NOMO-1 treated with dmso at 0.1 percent for 144 hours (cell line): ENCODE results near the gene PLA2R1.
"Not testable (repeated sequence)": the region's sequence is repeated elsewhere in the genome, so short reads cannot be mapped to it uniquely, and the experiment has no call there.

Experiments used
- DNase-seq: peaks from one replicate; lab custom pipeline; 2025; ENCODE audit not compliant: unreplicated experiment; lab: John Stamatoyannopoulos, UW

Gene PLA2R1

GRCh38 chr2:159984034-159984433, 78.4 kb downstream of the PLA2R1 start:
- no peak for DNase-seq

DNA sequence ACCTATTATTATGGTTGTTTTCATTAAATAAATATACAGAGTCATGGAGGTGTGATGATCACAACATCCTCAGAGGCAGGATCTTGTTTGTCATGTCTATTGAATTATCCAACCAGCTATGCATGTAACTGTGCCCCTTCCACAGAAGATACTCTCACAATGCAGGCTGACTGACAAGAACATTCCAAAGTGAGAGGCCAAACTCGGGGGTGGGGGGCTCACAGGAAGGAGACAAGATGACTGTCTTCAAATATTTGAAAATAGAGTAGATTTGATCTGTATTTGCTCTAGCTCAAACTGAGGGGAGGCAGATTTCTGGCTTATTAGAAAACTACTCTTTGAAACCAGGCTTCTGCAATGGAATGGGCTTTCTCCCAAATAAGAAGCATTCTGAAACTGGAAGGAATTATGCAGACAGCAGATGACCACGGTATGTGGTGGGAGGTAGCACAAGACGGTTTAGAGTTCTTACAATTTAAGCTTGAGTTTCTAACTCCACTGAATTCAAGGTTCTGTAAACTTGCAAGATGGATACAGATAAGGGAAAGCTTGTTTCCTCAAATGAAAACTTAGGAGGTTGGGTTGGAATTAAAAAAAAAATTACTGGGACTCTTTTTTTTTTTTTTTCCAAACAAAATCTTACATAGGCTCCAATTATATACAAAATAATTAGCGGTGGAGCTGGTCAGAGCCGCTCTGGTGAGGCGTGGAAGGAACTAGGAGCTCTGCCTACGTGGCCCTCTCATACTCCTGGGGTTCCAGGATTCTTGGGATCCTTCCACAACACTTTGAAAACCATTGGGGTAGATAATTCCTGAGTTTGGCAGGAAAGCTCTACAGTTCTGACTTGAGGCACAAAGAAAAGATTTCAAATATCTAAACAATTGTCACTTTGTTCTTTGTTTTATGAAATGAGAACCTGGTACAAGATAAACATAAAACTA, 79.3 kb downstream of the PLA2R1 start:
- DNase-seq, result no peak

DNA sequence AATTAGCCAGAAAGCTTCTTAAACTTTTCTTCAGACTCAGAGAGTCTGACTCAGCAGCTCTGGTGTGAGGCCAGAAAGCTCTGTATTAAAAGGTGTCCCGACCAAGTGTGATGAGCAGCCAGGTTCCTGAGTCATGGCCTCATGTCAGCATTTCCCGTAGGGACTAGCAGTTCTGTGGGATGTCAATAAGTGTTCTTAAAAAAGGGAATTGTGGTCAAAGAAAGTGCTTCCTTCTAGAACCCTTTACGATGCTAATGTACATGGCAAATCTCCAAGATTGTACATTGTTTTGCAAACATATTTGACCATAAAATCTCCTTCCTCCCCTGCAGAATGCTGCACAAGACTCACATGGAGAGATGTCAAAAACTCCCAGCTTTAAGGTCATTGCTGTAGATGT, 80.1 kb downstream of the PLA2R1 start:
- DNase-seq, result no peak

DNA sequence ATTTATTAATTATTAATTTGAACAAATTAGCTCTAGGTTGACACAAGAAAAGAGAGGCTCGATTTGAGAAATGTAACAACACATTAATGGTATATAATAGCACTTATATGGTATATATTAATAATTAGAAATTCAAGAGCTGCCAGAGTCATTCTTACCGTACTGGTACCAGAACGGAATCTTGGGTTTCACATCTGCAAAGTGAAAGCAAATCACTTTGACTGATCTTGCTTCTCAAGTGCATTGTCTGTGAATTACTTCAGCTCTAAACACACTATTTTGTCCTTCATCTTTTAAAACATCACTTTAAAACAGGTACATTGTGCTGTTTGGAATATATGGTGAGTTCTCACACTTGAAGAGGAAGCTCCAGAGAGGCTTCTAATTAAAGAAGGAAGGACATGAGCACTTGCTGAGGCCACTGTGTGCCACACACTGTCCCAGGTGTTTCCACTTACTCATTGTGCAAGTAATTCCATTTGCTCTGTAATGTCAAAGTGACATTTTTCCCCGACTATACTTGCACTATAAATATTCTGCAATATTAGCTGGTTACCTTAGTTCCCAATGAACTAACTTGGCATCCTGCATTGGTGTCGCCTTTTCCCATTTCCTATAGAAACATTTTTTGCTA, 85.8 kb downstream of the PLA2R1 start:
- no peak for DNase-seq

- no peak for DNase-seq
Observed at GRCh38 chr2:159973325-159973724, 89.1 kb downstream of the PLA2R1 start.

DNA sequence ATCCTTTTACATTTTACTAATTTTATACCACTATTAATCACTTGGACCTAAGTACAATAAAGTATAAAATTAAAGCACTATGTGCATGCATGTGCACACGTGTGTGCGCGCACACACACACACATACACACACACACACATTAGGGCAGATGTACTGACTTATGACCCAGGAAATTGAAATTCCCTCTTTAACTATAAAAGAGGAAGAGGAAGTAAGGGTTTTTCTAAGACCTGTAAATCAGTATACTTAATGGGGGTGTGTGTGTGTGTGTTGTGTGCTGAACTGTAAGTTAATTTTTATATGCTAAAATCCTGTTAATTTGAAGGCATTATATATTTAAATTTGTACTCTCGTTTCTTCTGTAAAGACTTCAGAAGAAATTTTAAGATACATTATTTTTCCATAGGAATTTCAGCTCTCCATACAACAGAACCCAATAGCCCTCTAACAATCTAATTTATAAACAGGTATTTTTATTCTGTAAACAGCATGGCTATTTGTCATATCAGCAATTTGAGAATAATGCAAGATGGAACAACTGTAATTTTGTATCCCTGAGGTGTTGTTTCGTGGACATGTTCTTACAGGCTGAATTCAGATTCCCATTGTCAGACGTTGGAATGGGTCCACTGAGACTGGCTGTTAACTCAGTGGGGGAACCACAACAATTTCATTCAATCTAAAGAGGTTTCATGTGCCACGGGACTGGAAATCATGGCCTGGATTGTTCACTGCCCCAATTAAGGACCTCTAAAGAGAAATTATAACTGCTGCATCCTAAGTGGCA, 90.9 kb downstream of the PLA2R1 start:
- peak; percentile 66 for DNase-seq

- DNase-seq, result not testable (repeated sequence)
Observed at GRCh38 chr2:159970548-159970947, 91.9 kb downstream of the PLA2R1 start.

GRCh38 chr2:159968279-159968900, 94.0 kb downstream of the PLA2R1 start:
- peak; percentile 22 for DNase-seq

GRCh38 chr2:159963700-159964099, 98.7 kb downstream of the PLA2R1 start:
- DNase-seq, result no peak

DNA sequence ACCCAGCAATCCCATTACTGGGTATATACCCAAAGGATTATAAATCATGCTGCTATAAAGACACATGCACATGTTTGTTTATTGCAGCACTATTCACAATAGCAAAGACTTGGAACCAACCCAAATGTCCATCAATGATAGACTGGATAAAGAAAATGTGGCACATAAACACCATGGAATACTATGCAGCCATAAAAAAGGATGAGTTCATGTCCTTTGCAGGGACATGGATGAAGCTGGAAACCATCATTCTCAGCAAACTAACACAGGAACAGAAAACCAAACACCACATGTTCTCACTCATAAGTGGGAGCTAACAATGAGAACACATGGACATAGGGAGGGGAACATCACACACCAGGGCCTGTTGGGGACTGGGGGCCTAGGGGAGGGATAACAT, 99.9 kb downstream of the PLA2R1 start:
- DNase-seq, result not testable (repeated sequence)

DNA sequence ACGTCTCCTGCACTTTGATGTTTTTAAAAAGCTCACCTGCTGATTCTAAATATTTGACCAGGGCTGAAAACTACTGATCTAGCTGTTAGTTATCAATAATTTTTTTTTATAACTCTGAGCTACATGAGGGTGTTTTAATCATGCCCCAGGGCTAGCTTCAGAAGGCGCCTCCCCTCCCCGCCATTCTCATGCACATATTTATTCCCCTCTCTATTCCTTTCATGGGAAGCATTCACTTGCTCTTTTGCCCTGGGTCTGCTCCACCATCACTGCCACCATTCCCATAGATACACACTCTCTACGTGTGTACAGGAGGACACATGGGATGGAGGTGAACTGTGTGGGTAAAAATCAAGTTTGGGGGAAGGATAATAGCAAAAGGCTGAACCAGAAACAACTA, 101.0 kb downstream of the PLA2R1 start:
- DNase-seq, result no peak

DNA sequence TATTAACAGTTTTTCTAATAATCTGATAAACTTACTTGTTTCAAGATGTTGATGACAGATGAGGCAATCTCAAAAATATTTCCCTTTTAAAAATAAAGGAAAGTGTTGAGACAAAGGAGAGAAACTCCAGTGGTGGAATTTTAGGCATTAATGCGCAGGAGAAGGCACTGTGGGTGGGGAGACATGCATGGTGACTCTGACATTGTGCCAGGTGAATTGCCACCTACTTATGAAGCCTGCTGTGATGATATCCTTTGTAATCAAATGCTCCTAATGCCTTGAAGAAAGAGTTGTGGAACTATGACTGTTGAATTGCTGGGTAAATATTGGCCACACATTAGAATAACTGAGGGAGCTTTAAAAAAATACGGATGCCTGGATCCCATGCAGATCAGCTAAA, 101.4 kb downstream of the PLA2R1 start:
- no peak for DNase-seq

GRCh38 chr2:159960414-159960813, 102.0 kb downstream of the PLA2R1 start:
- no peak for DNase-seq

- no peak for DNase-seq
Observed at GRCh38 chr2:159959136-159959535, 103.3 kb downstream of the PLA2R1 start.

DNA sequence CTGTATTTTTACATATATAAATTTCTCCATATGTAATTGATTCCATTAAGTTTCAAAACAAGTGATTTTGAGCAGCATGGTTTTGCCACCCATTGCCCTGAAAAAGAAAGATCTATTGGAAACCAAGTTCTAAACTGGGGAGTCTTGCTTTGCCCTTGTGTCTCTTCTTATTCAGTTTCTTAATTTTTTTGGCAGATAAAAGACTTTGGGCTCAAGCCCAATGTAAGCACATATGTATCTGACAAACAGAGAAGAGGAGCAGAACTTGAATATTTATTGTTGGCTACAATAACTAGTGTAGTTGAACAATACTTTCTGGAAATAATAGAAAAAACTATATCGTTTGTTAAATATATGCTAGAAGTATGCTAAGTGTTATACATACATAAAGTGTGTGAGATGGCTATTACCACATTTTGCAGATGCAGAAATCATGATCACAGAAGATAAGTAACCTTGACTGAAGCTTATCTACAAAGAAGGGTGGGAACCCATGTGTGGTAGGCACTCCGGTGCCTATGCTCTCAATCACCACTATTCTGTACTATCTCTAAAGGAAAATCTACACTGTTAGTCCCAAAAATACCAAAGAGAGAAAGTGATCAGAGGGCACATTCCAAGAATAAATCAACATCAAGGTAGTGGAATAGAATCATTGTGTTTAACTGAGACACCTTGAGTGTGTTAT, 109.1 kb downstream of the PLA2R1 start:
- DNase-seq, result no peak

GRCh38 chr2:159946326-159946999, 116.0 kb downstream of the PLA2R1 start:
- DNase-seq, result no peak

DNA sequence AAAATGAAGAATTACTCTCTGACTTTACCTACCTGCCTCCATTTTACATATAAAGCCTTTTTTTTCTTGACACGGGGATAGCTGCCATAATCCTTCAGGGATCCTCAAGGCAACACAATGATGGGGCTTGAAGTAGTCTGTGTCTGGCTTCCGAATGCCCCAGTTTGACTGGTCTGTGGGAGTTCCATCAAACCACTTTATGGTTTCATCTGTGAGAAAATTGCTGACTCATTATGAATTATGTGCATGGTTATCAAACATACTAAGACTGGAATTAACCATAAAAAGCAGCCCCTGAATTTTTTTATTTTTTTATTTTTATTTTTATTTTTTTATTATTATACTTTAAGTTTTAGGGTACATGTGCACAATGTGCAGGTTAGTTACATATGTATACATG, 117.5 kb downstream of the PLA2R1 start:
- no peak for DNase-seq

GRCh38 chr2:159942146-159942545, 120.3 kb downstream of the PLA2R1 start:
- DNase-seq, result no peak

DNA sequence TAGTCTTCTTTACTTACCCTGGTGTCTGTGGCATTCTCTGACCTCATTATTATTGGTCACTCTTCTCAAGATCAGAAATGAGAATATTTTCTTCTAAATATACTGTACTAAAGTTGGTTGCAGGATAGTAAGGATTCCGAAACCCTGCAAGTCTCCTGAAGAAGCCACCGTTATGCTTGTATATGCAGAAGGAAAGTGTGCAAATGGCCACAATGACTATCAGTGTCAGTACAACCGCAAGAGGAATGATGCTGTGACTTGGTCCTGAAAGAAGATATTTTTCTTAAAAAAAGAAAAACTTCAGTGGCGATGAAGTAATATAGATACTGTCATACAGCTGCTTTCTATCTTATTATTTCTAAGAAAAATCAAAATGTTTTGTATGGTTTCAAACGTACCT, 120.7 kb downstream of the PLA2R1 start:
- DNase-seq, result no peak

GRCh38 chr2:159939946-159940345, 122.5 kb downstream of the PLA2R1 start:
- DNase-seq, result peak; percentile 33
